ENCODE data around the gene SLC8A1.
A peak's percentile ranks its signal among the peaks of the same experiment; 100 is the strongest.

Gene SLC8A1

DNA sequence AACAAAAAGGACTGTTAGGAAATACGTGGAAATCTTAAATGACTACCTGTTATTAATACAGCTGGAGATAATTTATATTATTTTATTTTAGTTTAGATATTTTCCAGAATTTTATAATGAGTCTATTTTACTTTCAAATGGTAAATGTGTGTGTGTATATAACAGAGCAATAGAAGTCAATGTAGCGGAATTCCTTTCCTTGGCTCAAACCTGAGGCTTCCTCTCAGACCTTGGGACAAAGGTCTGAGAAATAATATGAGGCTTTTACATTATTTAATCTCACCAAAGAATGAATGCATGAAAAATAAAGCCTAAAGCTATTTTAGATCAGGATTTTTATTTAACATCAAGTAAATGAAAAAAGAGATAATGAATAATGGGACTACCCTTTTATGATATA is 65.7 kb downstream of the SLC8A1 start:
- no peak for DNase-seq (ENCODE audit: low spot score)

GRCh38 chr2:40384714-40385113 is 67.2 kb downstream of the SLC8A1 start:
- DNase-seq (ENCODE audit: low spot score), result no peak

DNA sequence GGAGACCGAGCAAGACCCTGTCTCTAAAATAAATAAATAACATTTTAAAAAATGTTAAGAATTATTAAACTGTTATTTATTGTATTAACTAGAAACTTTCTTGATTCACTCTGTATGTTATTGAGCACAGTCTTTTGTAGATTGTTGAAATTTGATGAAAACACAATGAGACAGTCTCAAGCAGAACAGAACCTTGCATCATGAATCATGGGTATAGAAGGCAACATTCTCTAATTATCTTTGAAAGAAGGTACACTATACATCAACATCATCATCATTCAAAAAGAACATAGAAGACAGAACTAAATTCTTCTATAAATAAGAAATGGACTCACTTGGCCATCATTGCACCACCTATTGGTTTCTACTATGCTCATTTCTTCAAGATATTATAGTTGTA is 67.7 kb downstream of the SLC8A1 start:
- no peak for DNase-seq (ENCODE audit: low spot score)

DNA sequence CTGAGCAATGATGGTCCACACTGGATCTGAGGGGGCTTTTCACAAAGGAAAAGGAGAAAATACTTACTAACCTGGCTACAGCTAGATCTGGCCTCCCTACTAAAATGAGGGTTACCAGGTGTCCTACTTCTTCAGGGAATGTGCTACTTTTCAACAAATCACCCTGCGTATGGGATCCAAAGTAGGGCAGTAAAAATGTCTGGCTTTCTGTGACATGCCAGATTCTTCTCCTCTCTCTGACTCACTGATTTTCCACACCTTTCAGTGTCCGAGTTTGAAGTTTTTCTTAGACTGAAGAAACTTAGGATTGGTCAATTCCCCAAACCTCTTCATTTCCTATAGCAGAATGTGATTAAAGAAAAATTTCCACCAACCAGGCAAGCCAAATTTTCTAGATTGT is 71.2 kb downstream of the SLC8A1 start:
- no peak for DNase-seq (ENCODE audit: low spot score)

GRCh38 chr2:40380041-40380440 is 71.8 kb downstream of the SLC8A1 start:
- no peak for DNase-seq (ENCODE audit: low spot score)

DNA sequence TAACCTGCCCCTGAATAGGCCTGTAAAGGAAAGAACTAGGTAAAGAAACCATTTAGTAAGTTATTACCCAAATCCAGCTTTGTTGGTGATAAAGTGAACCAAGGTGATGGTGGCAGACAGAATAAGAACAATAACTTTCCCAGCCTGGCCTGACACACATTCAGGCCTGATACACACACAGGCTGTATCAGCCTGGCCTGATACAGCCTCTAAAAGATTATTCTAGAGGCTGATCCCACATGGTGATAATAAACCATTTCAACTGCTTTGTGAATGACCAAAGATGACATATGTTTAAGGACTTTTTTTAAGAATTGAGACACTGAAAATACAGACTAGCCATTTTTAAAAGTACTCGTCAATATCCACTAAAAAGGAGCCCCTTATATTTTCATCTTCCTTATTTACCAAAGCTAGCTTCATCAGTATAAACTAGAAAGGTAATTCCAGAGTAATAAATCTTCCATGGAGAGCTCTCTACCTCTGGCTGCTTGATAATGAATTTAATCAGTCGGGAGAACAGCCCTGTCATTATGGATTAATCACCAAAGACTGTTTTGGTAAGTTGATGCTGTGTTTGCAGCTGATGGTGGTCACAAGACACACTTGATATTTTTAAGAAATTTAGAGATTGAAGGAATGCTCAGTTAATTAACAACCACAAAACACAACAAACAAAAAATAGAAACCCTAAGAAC is 77.2 kb downstream of the SLC8A1 start:
- DNase-seq (ENCODE audit: low spot score), result no peak

DNA sequence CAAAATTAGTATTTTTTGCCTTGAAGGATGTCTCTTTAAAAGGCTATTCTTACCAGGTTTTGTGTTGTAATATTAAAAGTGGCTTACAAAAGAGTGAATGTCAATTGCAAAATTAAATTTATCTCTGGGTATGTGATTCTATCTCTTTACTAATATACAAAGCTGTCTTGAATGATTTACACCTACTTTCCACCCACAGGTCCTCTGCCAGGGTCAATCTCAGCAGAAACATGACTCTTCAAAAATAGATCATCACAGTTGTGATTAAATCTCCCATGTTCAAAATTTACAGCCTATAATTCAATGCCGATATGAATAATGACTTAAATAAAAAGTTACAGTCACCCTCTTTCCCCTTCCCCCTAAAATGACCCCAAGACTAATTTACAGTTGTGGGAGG is 78.8 kb downstream of the SLC8A1 start:
- DNase-seq (ENCODE audit: low spot score), result no peak

DNA sequence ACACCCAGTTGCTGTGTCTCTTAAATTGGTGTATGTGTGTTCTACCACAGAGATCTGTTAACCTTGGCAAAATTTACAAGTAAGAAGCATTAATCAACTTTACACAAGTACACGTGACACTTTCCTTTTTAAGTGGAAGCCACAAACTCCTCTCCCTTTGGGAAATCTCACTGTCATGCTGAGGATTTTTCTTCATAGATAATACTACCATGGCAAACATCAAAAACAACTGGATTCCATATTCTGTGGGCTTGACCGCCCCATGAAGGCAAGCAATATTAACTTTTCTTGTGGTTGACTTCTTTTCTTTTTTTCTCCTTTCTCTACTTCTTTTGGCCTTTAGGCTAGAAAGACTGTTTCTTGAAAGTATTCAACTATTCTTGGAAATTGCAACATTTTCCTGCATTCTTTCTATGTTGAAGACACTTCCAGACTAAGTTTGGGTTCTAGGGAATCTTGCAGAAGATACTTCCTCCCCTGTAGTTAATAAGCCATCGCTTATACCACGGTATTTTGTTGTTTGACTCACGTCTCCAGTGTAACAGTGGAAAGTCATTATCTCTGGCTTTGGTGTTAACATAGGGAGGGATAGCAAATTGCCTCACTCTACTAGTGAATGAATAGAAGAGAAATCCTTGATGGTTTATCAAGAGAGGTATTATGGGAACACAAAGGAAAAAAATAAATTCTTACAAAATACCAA is 79.5 kb downstream of the SLC8A1 start:
- DNase-seq (ENCODE audit: low spot score), result no peak

GRCh38 chr2:40371525-40372282 is 80.2 kb downstream of the SLC8A1 start:
- DNase-seq (ENCODE audit: low spot score), result peak; percentile 45

- DNase-seq (ENCODE audit: low spot score), result no peak
These were observed 81.9 kb downstream of the SLC8A1 start for GRCh38 chr2:40370007-40370395.

DNA sequence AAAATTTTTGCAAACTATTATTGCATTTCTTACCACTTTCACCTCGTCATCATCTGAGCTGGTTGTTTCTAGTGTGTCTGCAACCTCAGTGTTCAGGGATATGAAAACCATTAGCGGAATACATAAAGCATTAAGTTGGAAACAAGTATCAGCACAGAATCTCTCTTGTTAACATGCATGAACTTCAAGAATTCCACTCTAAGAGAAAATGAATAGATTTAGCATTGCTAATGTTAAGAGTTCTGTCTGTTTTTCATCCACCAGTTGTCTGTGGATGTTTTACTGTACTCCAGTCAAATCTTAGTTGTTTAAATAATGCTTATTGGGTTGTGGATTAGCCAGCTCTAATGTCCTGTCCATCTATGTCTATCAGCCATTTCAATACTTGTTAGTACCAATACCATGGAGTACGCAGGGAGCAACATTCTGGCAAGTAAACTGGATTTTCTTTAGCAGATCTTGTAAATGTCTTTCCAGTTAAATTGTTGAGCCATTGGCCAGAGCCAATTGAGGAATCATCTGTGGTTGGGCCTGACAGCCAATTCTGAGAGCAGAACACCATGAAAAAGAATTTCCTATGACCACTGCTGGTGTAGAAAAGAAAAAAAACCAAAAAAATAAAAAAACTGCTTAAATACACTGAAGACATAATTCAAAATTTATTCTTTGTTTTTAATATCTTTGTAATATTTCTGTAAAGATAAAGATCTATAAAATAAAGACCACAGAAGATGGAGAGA is 82.5 kb downstream of the SLC8A1 start:
- no peak for DNase-seq (ENCODE audit: low spot score)

DNA sequence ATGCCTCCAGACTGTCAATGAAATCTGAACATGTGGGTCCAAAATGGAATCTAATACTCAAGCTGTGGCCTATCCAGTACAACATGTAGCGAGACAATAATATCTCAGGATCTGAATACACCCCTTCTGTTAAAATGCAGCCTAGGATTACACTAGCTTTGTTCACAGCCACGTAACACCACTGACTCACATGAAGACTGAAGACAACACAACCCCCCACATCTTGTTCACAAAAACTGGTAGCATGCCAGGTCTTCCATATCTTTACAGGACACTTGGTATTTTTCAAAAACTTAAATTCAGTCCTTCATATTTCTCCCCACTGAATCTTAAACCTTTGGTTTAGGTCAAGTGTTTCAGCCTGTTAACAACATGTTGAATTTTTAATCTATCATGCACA is 84.2 kb downstream of the SLC8A1 start:
- DNase-seq (ENCODE audit: low spot score), result no peak

DNA sequence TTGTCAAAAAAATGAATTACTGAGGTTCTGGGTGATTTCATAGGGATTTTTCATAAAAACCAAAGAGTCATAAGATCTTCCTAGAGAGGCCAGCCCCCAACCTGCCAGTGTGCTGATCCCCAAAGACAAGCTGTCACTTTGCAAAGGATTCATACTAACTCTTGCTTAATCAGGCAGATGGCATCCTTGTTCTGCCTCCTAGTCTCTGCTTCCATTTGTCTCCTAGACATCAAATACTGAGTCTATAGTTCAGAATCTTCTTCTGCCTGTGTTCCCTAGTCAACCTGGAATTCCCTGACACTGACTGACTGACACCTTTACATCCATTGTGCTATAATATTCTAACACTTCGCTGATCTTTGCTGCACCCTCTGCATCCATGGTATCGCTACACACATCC is 84.9 kb downstream of the SLC8A1 start:
- DNase-seq (ENCODE audit: low spot score), result no peak

DNA sequence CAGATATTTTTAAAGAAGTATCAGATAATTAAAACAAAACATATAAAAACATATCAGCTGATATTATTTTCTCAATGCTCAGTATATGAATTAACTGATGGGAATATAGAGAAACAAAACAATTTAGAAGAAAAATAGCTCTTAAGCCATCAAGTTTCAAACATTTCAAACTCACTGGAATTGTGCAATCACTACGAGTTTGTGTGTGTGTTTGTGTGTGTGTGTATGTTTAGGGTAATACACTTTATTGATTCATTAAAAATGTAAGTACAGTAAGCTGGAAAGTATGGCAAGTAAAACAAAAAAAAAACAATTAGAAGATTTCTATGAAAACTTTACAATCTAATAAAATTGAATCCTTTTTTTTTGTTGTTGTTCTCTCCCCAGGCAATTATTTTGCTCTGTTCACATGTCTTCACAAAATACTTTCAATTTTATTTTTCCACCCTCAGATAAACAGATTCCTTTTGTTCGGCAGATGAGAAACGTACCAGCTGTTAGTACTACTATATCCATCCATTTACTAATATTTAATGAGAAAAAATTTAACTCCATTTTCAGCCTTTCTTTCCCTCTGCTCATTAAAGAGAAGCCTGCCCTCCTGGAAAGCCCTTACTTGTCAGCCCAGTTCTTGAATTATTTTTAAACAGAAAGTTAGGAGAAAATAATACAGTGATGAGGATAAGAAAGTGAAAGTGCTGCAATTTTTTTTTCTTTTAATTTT is 87.6 kb downstream of the SLC8A1 start:
- DNase-seq (ENCODE audit: low spot score), result no peak

DNA sequence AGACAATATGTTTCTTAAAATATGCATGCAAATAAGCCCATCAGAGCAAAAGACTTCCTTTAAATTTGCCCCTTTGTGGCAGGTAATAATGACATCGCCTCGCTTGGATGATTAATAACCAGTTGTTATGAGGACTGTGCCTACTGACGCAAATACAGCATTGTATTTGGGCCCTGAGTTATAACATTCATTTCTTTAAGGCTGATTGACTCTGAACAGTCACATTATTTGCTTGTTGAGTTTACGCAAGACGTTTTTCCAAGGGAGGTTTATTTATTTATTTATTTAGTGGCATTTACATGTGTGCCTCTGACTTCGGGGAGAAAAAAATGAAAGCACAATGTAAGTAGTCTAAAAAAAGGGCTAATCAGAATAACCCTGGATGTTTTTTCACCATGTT is 88.3 kb downstream of the SLC8A1 start:
- no peak for DNase-seq (ENCODE audit: low spot score)

DNA sequence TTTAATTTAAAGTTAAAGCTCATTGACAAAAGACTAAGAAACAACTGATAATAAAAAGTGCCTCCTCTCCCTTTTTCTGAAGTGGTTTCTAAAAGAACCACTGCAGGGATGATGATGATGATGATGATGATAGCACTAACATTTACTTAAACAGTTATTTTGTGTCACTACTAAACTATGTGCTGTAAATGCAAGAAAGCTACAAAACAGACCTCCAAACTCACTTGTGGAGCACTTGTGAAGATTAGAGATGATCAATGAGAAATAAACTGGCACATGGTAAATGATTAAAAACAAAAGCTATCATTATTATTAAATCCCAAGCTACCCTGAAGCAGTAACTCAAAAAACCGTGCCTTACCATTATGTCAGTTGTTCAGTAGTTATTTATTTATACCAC is 88.7 kb downstream of the SLC8A1 start:
- DNase-seq (ENCODE audit: low spot score), result no peak

- DNase-seq (ENCODE audit: low spot score), result no peak
These were observed 90.4 kb downstream of the SLC8A1 start for GRCh38 chr2:40361478-40361877.

GRCh38 chr2:40360652-40361051 is 91.2 kb downstream of the SLC8A1 start:
- no peak for DNase-seq (ENCODE audit: low spot score)

DNA sequence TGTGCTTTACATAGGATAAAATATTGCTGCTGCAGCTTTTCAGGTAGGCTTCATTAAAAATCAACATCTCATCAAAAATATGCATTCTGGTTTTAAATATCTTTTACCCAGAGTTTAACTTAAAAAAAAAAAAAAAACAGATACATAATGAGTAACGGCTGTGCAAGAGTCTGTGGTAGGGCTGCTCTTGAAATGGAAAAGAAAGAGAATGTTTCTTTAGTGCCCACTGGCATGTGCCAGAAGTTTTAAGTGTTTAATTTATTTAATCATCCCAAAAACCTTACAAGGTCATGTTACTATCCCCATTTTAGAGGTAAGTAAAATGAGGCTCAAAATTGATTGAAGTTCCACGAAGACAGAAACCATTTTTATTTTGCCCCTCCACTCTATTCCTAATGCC is 92.1 kb downstream of the SLC8A1 start:
- DNase-seq (ENCODE audit: low spot score), result no peak

- no peak for DNase-seq (ENCODE audit: low spot score)
These were observed 93.1 kb downstream of the SLC8A1 start for GRCh38 chr2:40358783-40359182.

DNA sequence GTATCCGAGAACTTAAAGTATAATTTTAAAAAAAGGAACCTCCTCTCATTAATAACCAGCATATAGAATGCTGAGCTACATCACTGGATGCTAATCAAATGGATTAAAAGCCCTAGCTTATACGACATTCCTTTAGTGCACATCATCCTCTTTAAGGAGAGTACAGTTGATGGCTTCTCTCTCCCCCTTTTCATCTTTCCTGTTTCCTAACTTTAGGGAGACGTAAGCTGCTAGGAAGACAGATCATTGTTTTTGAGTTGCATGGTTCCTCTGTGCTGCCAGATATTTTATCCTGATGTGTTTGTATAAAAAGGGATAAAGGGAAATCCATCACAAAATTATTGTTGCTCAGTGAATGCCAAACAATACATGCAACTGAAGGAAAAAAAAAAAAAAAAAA is 94.2 kb downstream of the SLC8A1 start:
- DNase-seq (ENCODE audit: low spot score), result no peak

DNA sequence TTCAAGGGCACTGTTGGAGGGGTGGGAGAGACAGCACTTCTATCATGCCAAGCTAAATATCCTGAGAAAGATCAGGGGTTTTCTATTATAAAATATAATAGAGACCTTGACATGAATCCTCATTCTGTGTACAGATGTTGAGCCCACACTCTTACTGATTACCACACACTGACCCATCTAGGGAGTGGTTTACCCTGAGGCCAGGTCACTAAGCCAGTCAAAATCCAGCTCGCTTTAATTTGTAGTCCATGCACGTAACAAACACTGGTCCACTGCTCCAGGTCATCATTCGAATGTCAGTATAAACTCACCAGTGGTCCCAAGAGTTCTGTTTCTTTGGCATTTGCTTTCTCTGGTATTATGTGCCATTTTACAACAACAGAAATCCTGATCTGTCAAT is 96.4 kb downstream of the SLC8A1 start:
- DNase-seq (ENCODE audit: low spot score), result no peak
